Small intestine (tissue), 7 donors: ENCODE results near the gene DISC1. TPM values are rescaled to one million over a fixed set of nuclear protein-coding genes. Genes with fewer than 3 reads are reported as not detected.

Experiments used
- DNase-seq, 2 donors: peaks; one replicate each; pipeline versions ENCODE4 v3.0.0 to v3.0.0-alpha.2; 2013
- FAIRE-seq: peaks from 2 replicates; lab custom pipeline; 2012; peaks lifted over from hg19 to GRCh38; lab: Jason Lieb, UNC
- H3K27ac ChIP-seq, 3 donors: one replicate each; pipeline ENCODE4 v1.5.1; 2013; ENCODE audit warnings: low read length in 2 of 3, mild to moderate bottlenecking in 2 of 3, control low read depth in 1 of 3, inconsistent platforms in 1 of 3, low read depth in 1 of 3, moderate library complexity in 1 of 3
- H3K27me3 ChIP-seq, 3 donors: one replicate each; pipeline ENCODE4 v1.6.1; 2013; ENCODE audit warnings: low read length in 3 of 3, inconsistent platforms in 1 of 3; ENCODE audit not compliant: control insufficient read depth in 3 of 3, insufficient read depth in 3 of 3
- H3K36me3 ChIP-seq, 3 donors: one replicate each; pipeline ENCODE4 v1.6.1; 2013; ENCODE audit warnings: low read length in 3 of 3, inconsistent platforms in 1 of 3, low read depth in 1 of 3, mild to moderate bottlenecking in 1 of 3, moderate library complexity in 1 of 3; ENCODE audit not compliant: control insufficient read depth in 3 of 3, insufficient read depth in 2 of 3
- H3K4me1 ChIP-seq, 3 donors: one replicate each; pipeline ENCODE4 v1.6.1; 2013; ENCODE audit warnings: low read length in 2 of 3, inconsistent platforms in 1 of 3, low read depth in 1 of 3, mild to moderate bottlenecking in 1 of 3, moderate library complexity in 1 of 3; ENCODE audit not compliant: control insufficient read depth in 3 of 3, insufficient read depth in 2 of 3
- H3K4me3 ChIP-seq, 3 donors: one replicate each; pipeline ENCODE4 v1.5.1; 2013; ENCODE audit warnings: low read length in 3 of 3, control low read depth in 1 of 3, inconsistent platforms in 1 of 3, low read depth in 1 of 3, mild to moderate bottlenecking in 1 of 3, moderate library complexity in 1 of 3
- H3K9me3 ChIP-seq, 2 donors: one replicate each; pipeline ENCODE4 v1.6.1; 2013; ENCODE audit warnings: low read depth in 1 of 2, low read length in 1 of 2; ENCODE audit not compliant: control insufficient read depth in 2 of 2, insufficient read depth in 1 of 2
- WGBS, 3 donors: extraction: QIAGEN DNeasy Blood & Tissue Kit; methylation state at CpG; one replicate each; pipeline ENCODE4 v1.1.7; 2013; 5-methylcytosine and 5-hydroxymethylcytosine counted together
- polyA plus RNA-seq, 4 donors: library from polyadenylated mRNA; stranded (reverse) in 3 of 4; unstranded in 1 of 4; fragments of 200-250 nt in 3 of 4; fragments of 120-200 nt in 1 of 4; gene quantifications; one replicate each; pipeline versions ENCODE4 v1.2.1 to v1.2.3, GENCODE V29; 2013
- donor health status: healthy with polysubstance abuse.
- donor health status: control.
- donor health status: control.
- donor health status: Bipolar disorder and iron deficiency.
- donor health status: healthy.

The DISC1 gene
- polyA plus RNA-seq, 4 donors, result 0.27 to 2.1 (median 0.85) TPM; not detected in 1

DNA sequence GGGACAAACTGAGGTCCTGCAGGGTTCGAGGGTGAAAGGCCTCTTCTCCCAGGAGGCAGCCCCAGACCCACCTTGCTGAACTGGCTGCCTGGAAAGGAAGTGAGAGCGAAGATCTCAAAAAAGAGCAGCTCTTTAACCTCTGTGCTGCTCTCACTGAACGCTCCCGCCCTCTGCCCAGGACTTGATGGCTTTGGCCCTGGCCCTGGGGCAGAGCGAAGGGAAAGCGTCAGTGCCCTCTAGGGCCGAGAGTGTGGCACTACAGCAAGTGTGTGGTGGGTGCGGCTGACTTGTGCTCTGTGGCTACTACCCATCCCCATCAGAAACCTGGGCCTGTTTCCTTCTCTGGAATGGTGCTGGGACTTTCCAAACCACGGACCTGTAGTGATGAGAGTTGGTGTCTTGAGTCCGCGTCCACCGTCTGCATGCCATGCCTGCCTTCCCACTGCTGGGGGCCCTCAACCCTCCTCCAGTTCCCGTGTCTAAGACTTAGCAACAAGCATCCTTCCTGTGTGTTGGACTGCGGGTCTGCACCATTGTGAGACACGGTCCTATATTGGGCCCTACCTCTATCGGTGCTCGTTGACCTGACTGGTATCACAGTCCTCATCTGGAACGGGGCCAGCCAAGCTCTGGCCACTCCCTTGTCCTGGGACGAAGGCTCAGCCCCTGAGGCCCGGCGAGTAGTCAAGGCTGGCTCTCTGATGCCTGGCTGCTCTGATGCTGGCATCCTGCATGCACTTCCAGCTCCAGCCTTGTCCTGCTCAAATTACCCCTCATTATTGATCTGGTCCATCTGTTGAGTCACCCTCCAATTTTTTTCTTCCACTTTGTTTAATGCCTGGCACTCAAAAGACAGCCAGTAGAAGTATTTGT is 180.3 kb downstream of the DISC1 start:
- 41 to 71% (median 64%) methylated on average over 20 to 21 of the region's 21 CpGs for WGBS, 3 donors
- Histone ChIP-seq H3K9me3 (no peaks in the 10 kb centered on the region), H3K27ac (no peak overlapping the region), H3K27me3 (no peaks in the 10 kb centered on the region), H3K4me1 (no peaks in the 10 kb centered on the region), H3K4me3 (no peak overlapping the region), H3K36me3 (no peaks in the 10 kb centered on the region)
- DNase-seq, result peak; percentile 49 to 50
- FAIRE-seq, result no peak

- no peaks in the 10 kb centered on the region for H3K36me3 ChIP-seq
- FAIRE-seq, result no peak
- H3K4me3 ChIP-seq, result no peak overlapping the region
- H3K27me3 ChIP-seq, result no peaks in the 10 kb centered on the region
- 86 to 89% (median 88%) methylated on average over 2 of the region's 2 CpGs for WGBS, 3 donors
- no peaks in the 10 kb centered on the region for H3K4me1 ChIP-seq
- H3K27ac ChIP-seq, result no peak overlapping the region
- no peak for DNase-seq
- H3K9me3 ChIP-seq, result no peaks in the 10 kb centered on the region
Observed at GRCh38 chr1:231807541-231807940, 181.0 kb downstream of the DISC1 start.

DNA sequence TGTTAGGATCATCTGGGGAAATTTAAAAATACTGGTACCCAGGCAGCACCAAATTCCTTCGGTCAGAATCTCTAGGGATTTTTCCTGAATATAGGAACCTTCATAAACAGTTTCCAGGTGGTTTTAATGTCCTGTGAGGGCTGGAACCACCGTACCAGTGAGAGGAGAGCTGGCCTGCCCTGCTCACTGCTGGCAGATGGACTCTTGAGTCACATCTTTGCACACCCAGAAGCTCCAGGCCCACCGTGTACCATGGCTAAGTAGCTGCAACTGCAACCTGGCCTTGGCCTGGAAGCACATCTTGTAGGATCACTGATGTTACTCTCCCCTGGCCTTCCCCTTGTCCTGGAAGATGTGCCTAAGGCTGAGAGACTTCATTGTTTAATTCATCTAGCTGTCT is 181.5 kb downstream of the DISC1 start:
- no peak for FAIRE-seq
- Histone ChIP-seq H3K9me3 (peaks cover 0 to 2% of the 10 kb centered on the region in 2 donors), H3K27ac (no peak overlapping the region), H3K27me3 (no peaks in the 10 kb centered on the region), H3K4me1 (no peaks in the 10 kb centered on the region), H3K36me3 (no peaks in the 10 kb centered on the region), H3K4me3 (no peak overlapping the region)
- 77 to 90% (median 80%) methylated on average over 3 of the region's 3 CpGs for WGBS, 3 donors
- DNase-seq, result no peak

- Histone ChIP-seq H3K27me3 (no peaks in the 10 kb centered on the region), H3K4me1 (no peaks in the 10 kb centered on the region), H3K36me3 (no peaks in the 10 kb centered on the region), H3K27ac (no peak overlapping the region), H3K9me3 (peaks cover 0 to 5% of the 10 kb centered on the region in 2 donors), H3K4me3 (no peak overlapping the region)
- 65 to 72% (median 67%) methylated on average over 2 of the region's 2 CpGs for WGBS, 3 donors
- DNase-seq (no peak), FAIRE-seq (no peak)
Observed at GRCh38 chr1:231808990-231809389, 182.4 kb downstream of the DISC1 start.

GRCh38 chr1:231810415-231810814 is 183.8 kb downstream of the DISC1 start:
- WGBS, 3 donors, result 90 to 95% (median 92%) methylated on average over 6 of the region's 6 CpGs
- no peaks in the 10 kb centered on the region for H3K36me3 ChIP-seq
- no peaks in the 10 kb centered on the region for H3K4me1 ChIP-seq
- DNase-seq (no peak), FAIRE-seq (no peak)
- no peak overlapping the region for H3K27ac ChIP-seq
- no peaks in the 10 kb centered on the region for H3K27me3 ChIP-seq
- H3K4me3 ChIP-seq, result no peak overlapping the region
- peaks cover 0 to 5% of the 10 kb centered on the region in 2 donors for H3K9me3 ChIP-seq

DNA sequence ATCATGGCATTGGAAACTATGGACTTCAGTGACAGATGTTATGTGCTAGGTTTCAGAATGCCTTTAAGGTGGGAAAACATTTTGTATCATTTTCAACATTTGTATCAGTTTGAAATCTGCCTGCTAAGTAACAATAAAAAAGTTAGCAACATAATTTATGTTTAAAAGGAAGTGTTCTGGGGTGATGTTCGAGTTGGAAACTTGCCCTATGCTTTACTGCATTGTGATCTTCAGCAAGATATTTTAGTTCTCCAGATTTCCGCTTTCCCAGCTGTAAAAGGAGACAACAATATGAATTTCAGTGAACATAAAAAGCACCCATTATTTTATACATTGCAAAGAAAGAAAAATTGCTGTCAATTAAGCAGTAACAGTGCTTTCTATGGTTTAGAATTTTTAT is 187.4 kb downstream of the DISC1 start:
- Histone ChIP-seq H3K4me1 (no peaks in the 10 kb centered on the region), H3K36me3 (no peaks in the 10 kb centered on the region), H3K9me3 (peaks cover 0 to 5% of the 10 kb centered on the region in 2 donors), H3K27me3 (no peaks in the 10 kb centered on the region), H3K4me3 (no peak overlapping the region), H3K27ac (no peak overlapping the region)
- FAIRE-seq (no peak), DNase-seq (no peak)
- 58 to 77% (median 74%) methylated on average over 2 of the region's 2 CpGs for WGBS, 3 donors

DNA sequence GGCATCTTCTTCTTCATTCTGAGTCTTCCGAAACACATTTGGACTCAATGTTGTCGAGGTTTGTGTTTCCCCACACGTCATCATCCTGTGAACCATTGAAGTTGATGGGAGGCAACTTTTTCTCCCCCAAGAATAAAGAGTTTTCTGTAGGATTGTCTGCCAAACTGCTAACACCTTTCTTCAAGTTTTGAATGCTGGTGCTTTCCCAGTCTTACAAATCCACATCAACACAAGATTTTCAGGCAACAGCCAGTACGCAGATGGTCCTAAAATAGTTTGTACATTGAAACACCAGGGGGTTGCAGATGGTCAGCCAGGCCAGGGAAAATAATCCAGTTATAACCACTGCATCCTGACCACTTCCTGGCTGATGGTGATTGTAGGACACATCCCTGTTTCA is 187.9 kb downstream of the DISC1 start:
- H3K36me3 ChIP-seq, result no peaks in the 10 kb centered on the region
- no peak overlapping the region for H3K27ac ChIP-seq
- DNase-seq, result no peak
- no peaks in the 10 kb centered on the region for H3K27me3 ChIP-seq
- no peak overlapping the region for H3K4me3 ChIP-seq
- no peaks in the 10 kb centered on the region for H3K4me1 ChIP-seq
- 68 to 90% (median 89%) methylated on average over 4 of the region's 4 CpGs for WGBS, 3 donors
- no peak for FAIRE-seq
- peaks cover 0 to 5% of the 10 kb centered on the region in 2 donors for H3K9me3 ChIP-seq

DNA sequence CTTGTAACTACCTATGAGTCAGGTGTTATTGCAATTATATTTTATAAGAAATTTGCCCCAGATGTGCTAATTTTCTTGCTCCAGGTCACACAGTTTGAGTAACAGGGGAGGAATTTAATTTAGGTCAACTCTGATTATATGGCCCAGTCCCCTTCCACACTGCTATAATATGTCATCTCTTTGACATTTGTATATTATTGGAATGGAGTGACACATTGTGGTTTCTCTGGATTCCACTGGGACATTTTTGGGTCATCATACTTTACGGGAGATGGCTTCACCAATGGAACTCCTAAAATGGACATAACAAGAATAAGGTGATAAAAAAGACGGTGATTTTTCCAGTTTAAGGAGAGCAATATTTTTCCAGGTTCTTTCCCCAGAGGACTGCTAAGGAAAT is 191.2 kb downstream of the DISC1 start:
- Histone ChIP-seq H3K36me3 (no peaks in the 10 kb centered on the region), H3K4me3 (no peak overlapping the region), H3K27ac (no peak overlapping the region), H3K27me3 (no peaks in the 10 kb centered on the region), H3K4me1 (no peaks in the 10 kb centered on the region), H3K9me3 (peaks cover 0 to 5% of the 10 kb centered on the region in 2 donors)
- WGBS, 3 donors, result 93 to 95% (median 93%) methylated on average over 2 of the region's 2 CpGs
- no peak for FAIRE-seq
- DNase-seq, result no peak
